LNCaP clone FGC (cell line): ENCODE measurements around the gene FIBCD1.

Experiments
- DNase-seq: peaks from one replicate; pipeline ENCODE4 v3.0.0-alpha.2; 2011; ENCODE audit warnings: low read depth
- H3K4me3 ChIP-seq: 2 replicates; pipeline ENCODE4 v1.5.1; 2011; ENCODE audit warnings: mild to moderate bottlenecking, low read depth, low read length, control low read depth
- TF ChIP-seq, protein P1 (sequence below): IDR thresholded peaks from 2 replicates; pipeline ENCODE4 v1.5.1; 2012; ENCODE audit warnings: mild to moderate bottlenecking; ENCODE audit not compliant: control insufficient read depth, insufficient read depth; ENCODE audit errors: extremely low read depth

FIBCD1 gene

DNA sequence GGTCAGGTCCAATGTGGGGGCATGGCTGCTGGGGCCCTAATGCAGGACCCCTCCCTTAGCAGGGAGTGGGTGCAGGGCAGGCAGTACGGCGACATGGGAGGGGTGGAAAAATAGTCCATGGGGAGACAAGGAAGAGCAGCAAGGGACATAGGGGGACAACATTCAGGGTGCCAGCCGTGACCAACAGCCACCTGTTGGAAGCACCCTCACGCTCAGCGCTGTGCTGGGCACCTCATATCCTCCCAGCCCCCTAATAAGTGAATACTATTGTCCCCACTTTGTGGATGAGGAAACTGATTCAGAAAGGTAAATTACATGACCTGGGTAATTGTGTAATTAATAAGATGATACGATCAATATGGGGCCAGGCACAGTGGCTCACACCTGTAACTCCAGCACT is 3.0 kb upstream of the FIBCD1 start:
- no peak for DNase-seq
- no peak overlapping the region for H3K4me3 ChIP-seq
- TF ChIP-seq, protein P1, sequence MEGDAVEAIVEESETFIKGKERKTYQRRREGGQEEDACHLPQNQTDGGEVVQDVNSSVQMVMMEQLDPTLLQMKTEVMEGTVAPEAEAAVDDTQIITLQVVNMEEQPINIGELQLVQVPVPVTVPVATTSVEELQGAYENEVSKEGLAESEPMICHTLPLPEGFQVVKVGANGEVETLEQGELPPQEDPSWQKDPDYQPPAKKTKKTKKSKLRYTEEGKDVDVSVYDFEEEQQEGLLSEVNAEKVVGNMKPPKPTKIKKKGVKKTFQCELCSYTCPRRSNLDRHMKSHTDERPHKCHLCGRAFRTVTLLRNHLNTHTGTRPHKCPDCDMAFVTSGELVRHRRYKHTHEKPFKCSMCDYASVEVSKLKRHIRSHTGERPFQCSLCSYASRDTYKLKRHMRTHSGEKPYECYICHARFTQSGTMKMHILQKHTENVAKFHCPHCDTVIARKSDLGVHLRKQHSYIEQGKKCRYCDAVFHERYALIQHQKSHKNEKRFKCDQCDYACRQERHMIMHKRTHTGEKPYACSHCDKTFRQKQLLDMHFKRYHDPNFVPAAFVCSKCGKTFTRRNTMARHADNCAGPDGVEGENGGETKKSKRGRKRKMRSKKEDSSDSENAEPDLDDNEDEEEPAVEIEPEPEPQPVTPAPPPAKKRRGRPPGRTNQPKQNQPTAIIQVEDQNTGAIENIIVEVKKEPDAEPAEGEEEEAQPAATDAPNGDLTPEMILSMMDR: no peak

DNA sequence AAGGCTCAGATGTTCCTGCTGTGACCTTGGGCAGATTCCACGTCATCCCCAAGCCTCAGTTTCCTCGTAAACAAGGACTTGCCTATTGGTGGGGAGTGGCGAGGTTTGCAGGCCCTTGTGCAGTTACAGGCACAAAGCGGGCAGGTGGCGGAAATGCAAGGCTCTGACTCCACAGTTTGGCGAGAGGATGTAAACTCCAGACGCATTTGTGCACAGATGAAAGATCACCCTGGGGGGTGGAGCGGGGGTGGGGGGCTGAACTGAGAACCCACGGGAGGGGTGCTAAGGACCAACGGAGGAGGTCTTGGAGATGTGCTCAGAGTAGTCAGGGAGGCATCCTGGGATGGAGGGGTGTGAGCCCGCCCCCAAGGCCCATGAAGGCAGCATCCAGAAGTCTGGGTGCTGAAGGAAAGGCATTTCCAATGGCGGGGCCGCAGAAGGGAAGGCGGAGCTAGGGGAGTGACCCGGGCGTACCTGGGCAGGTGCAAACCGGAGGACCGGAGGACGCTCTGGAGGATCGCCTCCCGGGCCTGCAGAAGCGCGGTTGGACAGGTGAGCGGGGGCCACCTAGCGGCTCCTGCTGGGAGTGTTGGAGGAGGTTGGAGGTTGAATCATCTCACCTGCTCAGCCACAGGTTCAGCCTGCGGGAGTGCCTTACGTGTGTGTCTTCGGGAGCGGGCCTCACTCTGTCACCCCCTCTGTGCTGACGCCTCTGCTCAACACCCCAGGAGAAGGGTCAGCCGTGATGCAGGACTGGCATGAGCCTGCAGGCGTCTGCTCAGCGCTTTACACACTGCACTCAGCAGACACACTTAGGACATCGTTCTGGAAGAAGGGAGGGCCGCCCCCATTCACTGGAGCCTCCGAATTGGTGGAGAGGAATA is 1.9 kb upstream of the FIBCD1 start:
- DNase-seq: peak; percentile 64
- TF ChIP-seq, protein P1: peak; percentile 91
- H3K4me3 ChIP-seq: no peak overlapping the region

DNA sequence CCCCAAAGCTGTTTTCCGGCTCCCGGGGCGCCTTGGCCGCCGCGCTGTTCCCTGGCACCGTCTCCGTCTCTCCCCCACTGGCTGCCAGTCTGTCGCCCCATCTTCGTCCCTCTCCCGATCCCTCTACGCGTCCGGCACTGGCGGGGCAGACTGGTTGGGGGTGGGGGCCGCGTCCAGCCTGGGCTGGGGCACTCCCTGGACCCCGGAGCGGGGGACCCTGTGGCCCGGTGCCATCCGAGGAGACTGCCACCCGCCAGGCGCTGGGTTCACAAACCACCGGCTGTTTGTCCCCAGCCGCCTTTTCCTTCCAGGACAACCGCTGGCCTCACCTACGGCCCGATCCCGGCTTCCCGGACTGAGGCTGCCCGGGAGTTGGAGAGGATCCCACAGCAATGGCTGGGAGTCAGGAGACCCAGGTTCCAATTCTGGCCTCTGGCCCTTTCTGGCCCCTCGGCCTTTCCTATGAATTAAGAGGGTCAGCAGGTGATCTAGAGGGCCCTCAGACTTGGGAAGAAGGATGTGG is 1.0 kb upstream of the FIBCD1 start:
- DNase-seq: no peak
- H3K4me3 ChIP-seq: no peak overlapping the region
- TF ChIP-seq, protein P1: no peak

DNA sequence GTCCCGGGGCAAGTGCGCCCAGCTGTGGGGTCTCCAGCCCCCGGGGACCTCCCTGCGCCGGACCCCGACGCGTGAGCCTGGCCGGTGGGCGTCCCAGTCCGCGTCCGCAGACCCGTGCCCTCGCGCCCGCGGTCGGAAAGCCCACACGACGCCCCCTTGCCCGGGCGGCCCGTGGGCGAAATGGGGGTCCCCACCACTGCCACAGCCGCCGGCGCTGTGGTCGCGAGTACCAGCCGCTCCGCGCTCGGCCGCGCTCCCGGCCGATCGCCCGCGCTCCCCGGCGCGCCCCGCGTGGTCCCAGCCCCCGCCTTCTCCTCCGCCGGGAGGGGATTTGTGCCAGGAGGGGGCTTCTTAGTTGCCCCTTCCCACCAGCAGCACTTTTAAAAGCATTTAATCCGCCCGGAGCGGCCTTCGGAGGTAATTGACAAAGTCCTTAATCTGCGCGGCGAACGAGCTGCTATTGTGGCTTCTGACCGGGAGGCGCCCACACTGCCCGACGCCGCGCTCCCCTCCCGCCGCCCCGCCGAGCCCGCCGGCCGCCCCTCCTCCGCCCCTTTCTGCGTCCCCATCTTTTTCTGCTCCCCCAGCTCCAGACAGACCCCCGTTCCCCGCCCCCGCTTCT is 469 bp upstream of the FIBCD1 start:
- H3K4me3 ChIP-seq: peak overlapping the region; percentile 48; the same call in 1 of the 2 replicates
- TF ChIP-seq, protein P1: no peak
- DNase-seq: no peak

DNA sequence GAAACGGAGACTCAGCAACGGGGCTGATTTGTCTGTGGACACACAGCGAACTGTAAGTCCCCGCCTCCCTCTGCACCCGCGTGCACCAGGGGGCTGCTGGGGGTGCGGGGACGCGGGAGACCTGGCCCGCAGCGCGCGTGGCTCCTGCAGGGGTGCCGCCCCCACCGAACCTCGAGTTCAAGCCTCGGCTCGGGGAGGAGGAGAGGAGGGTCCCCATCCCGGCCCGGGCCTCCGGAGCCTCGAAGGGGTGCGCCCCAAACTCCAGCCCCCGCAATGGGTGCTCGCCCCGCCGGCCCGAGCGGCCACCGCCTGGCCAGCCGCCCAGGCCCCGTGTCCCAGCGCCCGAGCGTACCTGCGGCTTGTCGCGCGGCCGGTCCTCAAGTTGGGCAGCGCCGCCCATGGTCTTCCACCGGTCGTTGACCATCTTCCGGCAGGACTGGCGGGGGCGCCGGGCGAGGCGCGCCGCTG is 829 bp downstream of the FIBCD1 start:
- no peak for DNase-seq
- H3K4me3 ChIP-seq: no peak overlapping the region
- TF ChIP-seq, protein P1: no peak

DNA sequence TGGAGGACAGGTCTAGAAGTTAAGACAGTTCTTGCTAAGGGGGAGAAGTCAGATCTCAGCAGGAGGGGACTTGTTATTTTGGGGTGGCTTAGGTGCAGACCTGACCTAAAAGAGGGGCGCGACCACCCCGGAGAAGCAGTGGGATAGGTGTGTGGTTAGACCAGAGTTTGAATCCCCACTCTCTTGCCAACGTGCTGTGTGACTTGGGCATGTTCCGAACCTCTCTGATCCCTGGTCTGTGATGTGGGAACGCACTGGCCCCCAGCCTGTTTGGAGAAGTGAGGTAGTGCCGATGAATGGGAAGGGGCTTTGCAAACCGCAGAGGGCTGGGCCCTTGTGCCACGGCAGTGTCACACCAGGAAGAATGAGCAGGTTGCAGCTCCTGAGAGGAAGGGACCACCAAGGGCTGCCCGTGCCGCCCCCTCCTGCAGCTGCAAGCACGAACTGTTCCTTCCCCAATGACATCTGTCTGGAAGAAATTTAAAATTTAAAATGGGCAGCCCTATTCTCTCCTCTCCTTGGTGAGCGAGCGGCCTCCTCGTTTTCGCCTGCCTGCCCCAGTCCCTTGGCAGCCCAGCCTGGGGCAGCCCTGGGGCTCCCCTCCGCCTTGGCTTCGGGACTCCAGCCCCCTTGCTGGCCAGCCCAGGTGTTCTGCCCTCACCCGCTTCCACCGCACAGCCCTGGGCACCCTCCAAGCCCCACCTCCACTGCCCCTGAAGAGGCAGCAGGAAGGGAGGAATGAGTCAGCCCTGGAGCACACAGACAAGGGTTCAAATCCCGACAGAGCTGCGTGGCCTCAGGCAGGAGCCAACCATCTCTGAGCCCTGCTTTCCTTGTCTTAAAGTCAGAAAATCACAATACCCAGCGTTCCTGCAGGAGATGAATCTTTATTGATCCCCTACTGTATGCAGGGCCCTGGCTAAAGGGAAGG is 1.6 kb downstream of the FIBCD1 start:
- no peak for DNase-seq
- H3K4me3 ChIP-seq: no peak overlapping the region
- TF ChIP-seq, protein P1: no peak
